Right atrium auricular region (tissue), 2 donors: ENCODE results near the gene SSTR1. TPM values are rescaled to one million over a fixed set of nuclear protein-coding genes. Genes with fewer than 3 reads are reported as not detected.

Experiments
- DNase-seq: peaks from one replicate; pipeline ENCODE4 v3.0.0-alpha.2; 2019; ENCODE audit warnings: low spot score
- H3K27ac ChIP-seq, 2 donors: fragments of 200-600 bp; sonication (generic); 1 replicate in 1 of 2; 2 replicates in 1 of 2; pipeline ENCODE4 v1.5.1; 2016 to 2019
- H3K27me3 ChIP-seq, 2 donors: fragments of 200-600 bp; sonication (generic); one replicate each; pipeline versions ENCODE4 v1.5.1 to v1.6.0; 2017 to 2019
- H3K36me3 ChIP-seq: fragments of 200-600 bp; sonication (generic); one replicate; pipeline ENCODE4 v1.5.1; 2016
- H3K4me1 ChIP-seq, 2 donors: fragments of 200-600 bp; sonication (generic); one replicate each; pipeline versions ENCODE4 v1.5.1 to v1.6.0; 2017 to 2019
- H3K4me3 ChIP-seq, 2 donors: fragments of 200-600 bp; sonication (generic); 1 replicate in 1 of 2; 2 replicates in 1 of 2; pipeline ENCODE4 v1.5.1; 2017 to 2019; ENCODE audit warnings: mild to moderate bottlenecking in 1 of 2, moderate library complexity in 1 of 2
- H3K9me3 ChIP-seq, 2 donors: fragments of 200-600 bp; sonication (generic); one replicate each; pipeline ENCODE4 v1.5.1; 2019
- CTCF ChIP-seq, 2 donors: fragments of 200-600 bp; sonication (generic); IDR thresholded peaks; one replicate each; pipeline ENCODE4 v1.5.1; 2019; ENCODE audit warnings: antibody characterized with exemption in 2 of 2
- total RNA-seq, 2 donors: library from RNA; depleted of rRNA; stranded (reverse); fragments of >200 nt; gene quantifications; one replicate each; pipeline ENCODE4 v1.1.0, GENCODE V29; 2016

SSTR1 gene
- total RNA-seq, 2 donors from 2014 or later = 0.41 to 1.8 TPM

GRCh38 chr14:38252066-38252710, 44.5 kb downstream of the SSTR1 start:
- TF ChIP-seq CTCF (IDR thresholded peaks at IDR 0.05) = no peak
- Histone ChIP-seq H3K4me1 (no peaks in the 10 kb centered on the region), H3K27me3 (no peaks in the 10 kb centered on the region), H3K36me3 (no peaks in the 10 kb centered on the region), H3K4me3 (peak overlapping the region; percentile 50 to 55), H3K9me3 (no peaks in the 10 kb centered on the region), H3K27ac (peak overlapping the region in 1 of 2 donors; percentile 84)
- no peak for DNase-seq

- Histone ChIP-seq H3K4me3 (peak overlapping the region; percentile 50 to 55), H3K27ac (peak overlapping the region; percentile 84 to 85)
- no peak for DNase-seq
Measured at GRCh38 chr14:38253676-38254075, 46.0 kb downstream of the SSTR1 start.

GRCh38 chr14:38254571-38255407, 47.1 kb downstream of the SSTR1 start:
- peak overlapping the region; percentile 84 to 85 for H3K27ac ChIP-seq
- H3K4me3 ChIP-seq = peak overlapping the region; percentile 50 to 55
- H3K4me1 ChIP-seq = no peaks in the 10 kb centered on the region
- TF ChIP-seq CTCF (IDR thresholded peaks at IDR 0.05) = no peak
- H3K27me3 ChIP-seq = no peaks in the 10 kb centered on the region
- no peak for DNase-seq
- no peaks in the 10 kb centered on the region for H3K9me3 ChIP-seq
- H3K36me3 ChIP-seq = no peaks in the 10 kb centered on the region

More at GRCh38 chr14:38253676-38254075, 46.0 kb downstream of the SSTR1 start:
- H3K36me3 ChIP-seq = no peaks in the 10 kb centered on the region
- no peaks in the 10 kb centered on the region for H3K4me1 ChIP-seq
- no peaks in the 10 kb centered on the region for H3K27me3 ChIP-seq
- no peak for TF ChIP-seq CTCF (IDR thresholded peaks at IDR 0.05)
- H3K9me3 ChIP-seq = no peaks in the 10 kb centered on the region

GRCh38 chr14:38255408-38255672, 47.6 kb downstream of the SSTR1 start:
- Histone ChIP-seq H3K27ac (peak overlapping the region; percentile 84 to 85), H3K36me3 (no peaks in the 10 kb centered on the region), H3K9me3 (no peaks in the 10 kb centered on the region), H3K27me3 (no peaks in the 10 kb centered on the region), H3K4me3 (peak overlapping the region; percentile 50 to 55), H3K4me1 (no peaks in the 10 kb centered on the region)
- TF ChIP-seq CTCF (IDR thresholded peaks at IDR 0.05) = no peak
- DNase-seq = no peak

- no peaks in the 10 kb centered on the region for H3K27me3 ChIP-seq
- H3K36me3 ChIP-seq = no peaks in the 10 kb centered on the region
- peak; percentile 87 for DNase-seq
- H3K4me1 ChIP-seq = no peaks in the 10 kb centered on the region
- H3K9me3 ChIP-seq = peaks cover 0 to 1% of the 10 kb centered on the region in 2 donors
- TF ChIP-seq CTCF (IDR thresholded peaks at IDR 0.05) = no peak
- H3K27ac ChIP-seq = peak within 1 kb of the TSS; percentile 84 to 85
- peak within 1 kb of the TSS; percentile 50 to 55 for H3K4me3 ChIP-seq
Measured at GRCh38 chr14:38255673-38256532, 48.2 kb downstream of the SSTR1 start, which contains the start of gene CLEC14A. Gene CLEC14A (minus strand): TSS chr14:38256093. CDS start chr14:38256022, 71 bp downstream.
